Activated gamma-delta T cell treated with Interleukin-2 at 50 U/mL for 16 hours (primary cell): ENCODE results near the gene TLE3.

ENCODE experiments used
- DNase-seq: peaks from one replicate; pipeline ENCODE4 v3.0.0-alpha.2; 2020

TLE3 gene

GRCh38 chr15:70046679-70047369, 50.9 kb downstream of the TLE3 start:
- DNase-seq: no peak

- DNase-seq: no peak
These were observed 52.7 kb downstream of the TLE3 start for GRCh38 chr15:70045045-70045444.

- DNase-seq: no peak
These were observed 53.5 kb downstream of the TLE3 start for GRCh38 chr15:70044168-70044567.

- DNase-seq: no peak
These were observed 54.1 kb downstream of the TLE3 start for GRCh38 chr15:70043590-70043989.

- DNase-seq: no peak
These were observed 55.0 kb downstream of the TLE3 start for GRCh38 chr15:70042553-70043214.

GRCh38 chr15:70039917-70040316, 57.8 kb downstream of the TLE3 start:
- DNase-seq: no peak

GRCh38 chr15:70038730-70039392, 58.9 kb downstream of the TLE3 start:
- no peak for DNase-seq

GRCh38 chr15:70037292-70037640, 60.5 kb downstream of the TLE3 start:
- DNase-seq: no peak

GRCh38 chr15:70036585-70037291, 61.0 kb downstream of the TLE3 start:
- no peak for DNase-seq

GRCh38 chr15:70035719-70036077, 62.0 kb downstream of the TLE3 start:
- no peak for DNase-seq

- no peak for DNase-seq
These were observed 62.5 kb downstream of the TLE3 start for GRCh38 chr15:70035051-70035718.

GRCh38 chr15:70034596-70034995, 63.1 kb downstream of the TLE3 start:
- no peak for DNase-seq

GRCh38 chr15:70034141-70034540, 63.6 kb downstream of the TLE3 start:
- DNase-seq: no peak

- no peak for DNase-seq
These were observed 64.1 kb downstream of the TLE3 start for GRCh38 chr15:70033529-70034140.

GRCh38 chr15:70033109-70033508, 64.6 kb downstream of the TLE3 start:
- no peak for DNase-seq

GRCh38 chr15:70032509-70032908, 65.2 kb downstream of the TLE3 start:
- DNase-seq: no peak

- DNase-seq: no peak
These were observed 66.0 kb downstream of the TLE3 start for GRCh38 chr15:70031713-70032112.

- DNase-seq: no peak
These were observed 66.5 kb downstream of the TLE3 start for GRCh38 chr15:70031261-70031660.

- no peak for DNase-seq
These were observed 66.9 kb downstream of the TLE3 start for GRCh38 chr15:70030851-70031250.

- DNase-seq: no peak
These were observed 68.4 kb downstream of the TLE3 start for GRCh38 chr15:70029297-70029701.

GRCh38 chr15:70027518-70027917, 70.2 kb downstream of the TLE3 start:
- no peak for DNase-seq

- no peak for DNase-seq
These were observed 70.7 kb downstream of the TLE3 start for GRCh38 chr15:70026991-70027390.
